Fibroblast of villous mesenchyme (primary cell): ENCODE results near the gene PRKAR1B. TPM values are rescaled to one million over a fixed set of nuclear protein-coding genes. Genes with fewer than 3 reads are reported as not detected.

Experiments
- DNase-seq: peaks from one replicate; pipeline ENCODE4 v3.0.0-alpha.2; 2010; ENCODE audit warnings: low read depth
- H3K4me3 ChIP-seq: 2 replicates; pipeline ENCODE4 v1.5.1; 2011; ENCODE audit warnings: low read depth, mild to moderate bottlenecking, low read length
- CTCF ChIP-seq: IDR thresholded peaks from 2 replicates; pipeline ENCODE4 v1.5.1; 2012; ENCODE audit warnings: low read depth, mild to moderate bottlenecking, low read length; ENCODE audit not compliant: insufficient read depth
- total RNA-seq: library from RNA; depleted of rRNA; stranded (reverse); fragments of >200 nt; gene quantifications from 2 replicates; pipeline ENCODE4 v1.2.3, GENCODE V29; 2012

Gene PRKAR1B
- total RNA-seq, 1 donor, result 16.4 TPM

GRCh38 chr7:507623-508300, 219.3 kb downstream of the PRKAR1B start:
- no peak for DNase-seq
- no peak overlapping the region for H3K4me3 ChIP-seq
- no peak for TF ChIP-seq CTCF

GRCh38 chr7:506921-507622, 220.0 kb downstream of the PRKAR1B start:
- DNase-seq, result no peak
- H3K4me3 ChIP-seq, result no peak overlapping the region
- no peak for TF ChIP-seq CTCF

GRCh38 chr7:506391-506831, 220.7 kb downstream of the PRKAR1B start:
- no peak for TF ChIP-seq CTCF
- H3K4me3 ChIP-seq, result no peak overlapping the region
- DNase-seq, result no peak

- H3K4me3 ChIP-seq, result no peak overlapping the region
- no peak for TF ChIP-seq CTCF
- DNase-seq, result no peak
These were observed 221.9 kb downstream of the PRKAR1B start for GRCh38 chr7:505171-505570.

- no peak overlapping the region for H3K4me3 ChIP-seq
- no peak for DNase-seq
- no peak for TF ChIP-seq CTCF
These were observed 222.6 kb downstream of the PRKAR1B start for GRCh38 chr7:504221-505111.

- TF ChIP-seq CTCF, result no peak
- no peak for DNase-seq
- H3K4me3 ChIP-seq, result no peak overlapping the region
These were observed 223.4 kb downstream of the PRKAR1B start for GRCh38 chr7:503575-504111.
